SU-DHL-6 (cell line): ENCODE results near the gene DCLRE1A.

Experiments
- CTCF ChIP-seq: fragments of 200-600 bp; sonication (generic); IDR thresholded peaks from one replicate; pipeline ENCODE4 v1.5.1; 2017; ENCODE audit warnings: antibody characterized with exemption, mild to moderate bottlenecking, low read length, moderate library complexity; ENCODE audit not compliant: insufficient read depth, poor library complexity, severe bottlenecking
- EZH2phosphoT487 ChIP-seq: fragments of 200-600 bp; sonication (generic), shearing (Covaris generic); conservative IDR thresholded peaks from 2 replicates; pipeline ENCODE4 v1.6.1; 2018; ENCODE audit warnings: mild to moderate bottlenecking, antibody characterized with exemption, low read length, moderate library complexity, mixed read lengths

GRCh38 chr10:113869789-113870188 is 15.9 kb upstream of the DCLRE1A start:
- TF ChIP-seq CTCF: no peak
- no peak for TF ChIP-seq EZH2phosphoT487
